GM19240 (cell line): ENCODE measurements around the gene UMAD1.

ENCODE experiments used
- DNase-seq: peaks from one replicate; pipeline ENCODE4 v3.0.0; 2011; ENCODE audit warnings: low spot score; ENCODE audit not compliant: insufficient read length

UMAD1 gene

DNA sequence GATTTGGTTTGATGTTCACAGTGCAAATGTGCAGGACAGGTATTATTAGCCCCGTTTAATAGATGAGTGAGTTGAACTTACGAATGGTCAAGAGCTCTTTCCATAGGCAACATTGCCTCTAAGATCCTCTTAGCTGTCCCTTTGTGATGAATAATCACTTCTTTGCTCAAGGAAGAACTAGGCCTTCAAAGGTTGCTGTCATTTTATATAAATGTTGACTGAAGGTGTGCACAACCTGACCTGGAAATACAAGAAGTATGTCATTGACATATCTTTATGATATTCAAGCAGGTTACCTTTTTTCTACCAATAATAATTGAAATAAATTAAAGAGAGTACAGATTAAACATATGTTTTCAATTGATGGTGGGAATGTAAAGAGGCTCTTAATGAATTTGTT lies 279.5 kb downstream of the UMAD1 start:
- DNase-seq = no peak

DNA sequence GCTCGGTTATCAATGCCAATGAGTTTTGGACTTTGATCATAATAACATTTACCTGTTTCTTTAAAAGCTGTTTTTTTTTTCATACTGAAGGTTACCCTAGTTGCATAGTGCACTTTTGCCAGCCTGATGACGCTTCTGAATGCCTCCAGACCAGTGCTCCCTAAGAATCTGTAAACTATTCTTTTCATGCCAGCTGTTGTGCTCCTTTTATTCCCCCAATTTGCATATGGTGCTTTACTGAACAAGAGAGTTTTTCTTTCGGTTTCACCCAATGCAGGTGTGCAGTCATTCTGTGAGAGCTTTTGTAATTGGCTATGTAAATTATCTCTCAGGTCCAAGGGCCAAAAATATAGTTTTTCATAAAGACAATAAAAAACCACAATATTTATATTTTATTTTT lies 279.9 kb downstream of the UMAD1 start:
- DNase-seq = peak; percentile 25

DNA sequence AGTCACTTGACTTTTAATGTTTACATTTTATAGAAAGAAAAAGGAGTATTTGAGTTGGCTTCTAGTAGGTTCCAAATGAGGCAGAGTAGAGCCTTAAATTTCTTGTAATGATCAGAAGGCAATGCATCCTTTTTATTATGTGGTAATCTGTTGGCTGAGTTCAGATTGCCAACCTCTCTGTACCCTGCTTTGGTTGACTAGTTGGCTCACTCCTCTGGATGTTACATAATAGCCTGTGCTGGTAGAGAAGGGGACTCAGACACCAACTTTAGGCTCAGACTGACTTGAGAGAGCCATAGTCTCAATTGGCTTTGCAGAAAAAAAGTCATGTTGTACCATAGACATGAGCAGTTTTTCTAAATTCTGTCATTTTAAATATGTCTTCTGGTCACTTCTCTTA lies 281.3 kb downstream of the UMAD1 start:
- DNase-seq = no peak

DNA sequence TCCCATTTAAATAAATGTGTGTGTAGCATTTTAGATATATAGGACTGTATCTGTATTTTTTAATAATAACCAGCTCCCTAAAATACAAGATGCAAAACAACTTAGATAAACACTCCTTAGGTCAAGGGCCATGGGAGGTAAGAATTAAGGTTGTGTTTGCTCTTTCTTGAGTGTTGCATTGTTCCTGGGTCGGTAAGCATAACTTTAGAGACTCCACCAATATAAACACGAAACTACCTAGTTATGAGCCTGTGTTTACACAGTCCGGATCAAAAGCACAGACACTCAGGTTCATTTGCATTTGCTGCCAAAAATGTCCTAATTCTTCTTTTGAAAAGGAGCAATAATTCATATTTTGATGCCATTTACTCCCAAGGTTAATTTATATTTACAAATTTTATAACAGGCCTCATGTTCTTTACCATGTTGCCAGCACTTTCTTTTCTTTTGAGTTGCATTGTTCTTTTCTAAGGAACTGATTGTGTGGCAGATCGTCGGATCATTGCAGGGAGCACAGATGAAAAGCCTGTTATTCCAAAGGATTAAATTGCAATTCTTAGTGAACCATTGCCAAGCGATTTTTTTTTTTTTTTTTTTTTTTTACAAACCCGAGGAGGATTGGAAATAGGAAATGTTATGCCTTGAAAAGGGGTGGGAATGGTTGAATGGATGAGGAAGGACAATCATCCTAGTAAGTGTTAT lies 282.3 kb downstream of the UMAD1 start:
- DNase-seq = no peak

DNA sequence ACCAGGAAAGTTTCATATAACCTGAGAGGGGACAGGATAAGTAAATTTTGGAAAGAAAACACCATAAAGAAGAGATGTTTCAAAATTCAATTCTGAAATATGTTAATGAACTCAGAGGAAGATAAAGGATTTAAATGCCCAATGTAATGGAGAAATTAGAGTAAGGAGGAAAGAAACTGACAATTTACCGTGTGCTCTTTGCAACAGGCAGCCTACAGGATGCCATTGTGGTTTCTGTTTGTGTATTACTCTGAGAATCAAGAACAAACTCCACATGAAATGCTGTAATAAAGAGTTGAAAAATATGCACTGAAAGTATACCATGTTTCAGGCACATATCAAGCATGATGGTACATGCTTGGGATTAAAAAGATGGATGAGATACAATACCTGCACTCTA lies 283.3 kb downstream of the UMAD1 start:
- DNase-seq = no peak

DNA sequence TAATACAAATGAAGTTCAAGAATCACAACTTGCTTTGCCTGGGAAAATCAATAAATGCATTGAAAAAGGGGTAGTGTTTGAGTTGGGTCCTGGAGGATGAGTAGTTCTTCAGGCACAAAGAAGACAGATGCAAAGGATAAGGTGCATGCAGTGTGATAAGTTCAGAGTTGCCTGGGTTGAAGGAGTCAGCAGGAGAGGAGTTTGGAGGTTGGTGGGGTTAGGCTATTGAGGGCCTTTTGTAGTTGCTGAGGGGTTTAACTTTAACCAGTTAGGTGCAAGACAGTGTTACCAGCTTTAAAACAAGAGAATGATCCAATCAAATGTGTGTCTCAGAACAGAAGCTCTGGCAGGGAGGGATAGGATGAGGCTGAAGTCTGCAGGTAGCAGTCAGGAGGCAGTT lies 283.8 kb downstream of the UMAD1 start:
- no peak for DNase-seq
